Activated CD4-positive, alpha-beta T cell treated with anti-CD3 and anti-CD28 coated beads for 36 hours (primary cell): ENCODE measurements around the gene MTCL3.

ENCODE experiments used
- ATAC-seq: fragments of 200-7000 bp; cut with Tn5 transposase; one replicate; pipeline ENCODE4 v1.10.0; 2021; ENCODE audit warnings: mild to moderate bottlenecking, moderate library complexity
- CTCF ChIA-PET: fragments of 350-600 bp; sonication (Branson Sonifier 250); formaldehyde crosslinking; loops from one replicate; lab custom pipeline; 2021; ENCODE audit warnings: antibody characterized with exemption; lab: Charles Lee
- POLR2A ChIA-PET: fragments of 350-600 bp; sonication (Branson Sonifier 250); formaldehyde crosslinking; loops from one replicate; lab custom pipeline; 2021; ENCODE audit warnings: antibody characterized with exemption, inconsistent platforms; lab: Charles Lee
- DNase-seq: peaks from one replicate; pipeline ENCODE4 v3.0.0-alpha.2; 2020
- H3K27ac Mint-ChIP-seq: one replicate; pipeline ENCODE4 v1.8.0; 2021; ENCODE audit warnings: mixed read lengths
- H3K27me3 Mint-ChIP-seq: one replicate; pipeline ENCODE4 v1.8.0; 2021; ENCODE audit warnings: mixed read lengths
- H3K36me3 Mint-ChIP-seq: one replicate; pipeline ENCODE4 v1.8.0; 2021; ENCODE audit warnings: low read depth, mixed read lengths
- H3K4me1 Mint-ChIP-seq: one replicate; pipeline ENCODE4 v1.8.0; 2021; ENCODE audit warnings: mixed read lengths
- H3K4me3 Mint-ChIP-seq: one replicate; pipeline ENCODE4 v1.8.0; 2021; ENCODE audit warnings: mild to moderate bottlenecking, moderate library complexity, mixed read lengths
- H3K9me3 Mint-ChIP-seq: one replicate; pipeline ENCODE4 v1.8.0; 2021; ENCODE audit warnings: low read depth, mixed read lengths
- intact Hi-C, 2 experiments: fragments of 100-400 bp; cut with DNase I in 1 of 2; cut with micrococcal nuclease in 1 of 2; formaldehyde crosslinking; loops; one replicate each; pipeline versions ENCODE4 v1.14.2 to v1.15.1; 2022 to 2024; cut with DNase I, micrococcal nuclease

MTCL3 gene

GRCh38 chr6:127539272-127539671 lies 20.1 kb upstream of the MTCL3 start:
- ATAC-seq (peak; percentile 57), DNase-seq (no peak)
- Mint-ChIP-seq H3K36me3 (no peaks in the 10 kb centered on the region), H3K27ac (no peak overlapping the region), H3K27me3 (peaks cover 15% of the 10 kb centered on the region), H3K9me3 (no peaks in the 10 kb centered on the region), H3K4me1 (peaks cover 2% of the 10 kb centered on the region), H3K4me3 (no peak overlapping the region)
- POLR2A ChIA-PET = interaction anchor here (1.0 kb wide), 1 partner anchor 23 kb away, joined by 3 read pairs; no protein-coding TSS in a partner anchor
- CTCF ChIA-PET = interaction anchor here (0.6 to 3.7 kb wide), 23 partner anchors 9 to 535 kb away, joined by 3 to 40 read pairs (median 4); partner anchors contain the start of gene KIAA0408
- intact Hi-C loops = loop anchor here (1.0 kb wide), 3 partner anchors 74 to 352 kb away; no protein-coding TSS in a partner anchor

GRCh38 chr6:127538750-127539264 lies 19.7 kb upstream of the MTCL3 start:
- intact Hi-C loops = loop anchor here (1.0 kb wide), 3 partner anchors 74 to 352 kb away; no protein-coding TSS in a partner anchor
- Mint-ChIP-seq H3K27ac (no peak overlapping the region), H3K27me3 (peaks cover 16% of the 10 kb centered on the region), H3K36me3 (no peaks in the 10 kb centered on the region), H3K4me1 (peaks cover 2% of the 10 kb centered on the region), H3K4me3 (no peak overlapping the region), H3K9me3 (no peaks in the 10 kb centered on the region)
- ChIA-PET POLR2A (interaction anchor here (1.0 kb wide), 1 partner anchor 22 kb away, joined by 3 read pairs; no protein-coding TSS in a partner anchor), CTCF (interaction anchor here (0.7 to 3.7 kb wide), 26 partner anchors 10 to 536 kb away, joined by 3 to 40 read pairs (median 4); partner anchors contain the start of gene KIAA0408)
- DNase-seq (no peak), ATAC-seq (peak; percentile 33)

GRCh38 chr6:127533736-127534135 lies 14.6 kb upstream of the MTCL3 start:
- no peaks in the 10 kb centered on the region for H3K36me3 Mint-ChIP-seq
- H3K9me3 Mint-ChIP-seq = no peaks in the 10 kb centered on the region
- ChIA-PET CTCF (interaction anchor here (1.0 to 1.2 kb wide), 2 partner anchors 17 to 69 kb away, joined by 3 to 4 read pairs; no protein-coding TSS in a partner anchor), POLR2A (no interaction called here)
- H3K27me3 Mint-ChIP-seq = peaks cover 21% of the 10 kb centered on the region
- intact Hi-C loops = no loop called here
- no peak overlapping the region for H3K27ac Mint-ChIP-seq
- DNase-seq (no peak), ATAC-seq (no peak)
- no peaks in the 10 kb centered on the region for H3K4me1 Mint-ChIP-seq
- H3K4me3 Mint-ChIP-seq = no peak overlapping the region

DNA sequence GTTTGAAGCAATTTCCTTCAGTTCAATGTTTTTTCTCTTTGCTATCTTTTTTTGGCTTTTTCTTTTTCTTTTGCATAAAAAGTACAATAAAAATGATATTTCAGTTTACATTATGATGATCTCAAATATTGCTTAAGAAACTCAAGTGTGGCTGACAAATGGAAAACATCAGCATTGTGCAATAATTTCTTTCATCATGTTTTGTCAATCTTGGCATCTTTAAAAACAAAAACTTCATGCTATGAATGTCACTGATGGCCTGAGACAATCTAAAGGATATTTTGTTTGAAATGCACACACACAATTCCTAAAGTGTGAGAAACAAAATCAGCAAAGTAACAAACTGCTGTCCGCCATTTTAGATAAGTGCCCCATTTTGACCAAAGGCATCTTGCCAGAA lies 13.9 kb upstream of the MTCL3 start:
- H3K4me3 Mint-ChIP-seq = no peak overlapping the region
- H3K9me3 Mint-ChIP-seq = no peaks in the 10 kb centered on the region
- no peak overlapping the region for H3K27ac Mint-ChIP-seq
- ChIA-PET CTCF (interaction anchor here (1.3 kb wide), 1 partner anchor 67 kb away, joined by 3 read pairs; no protein-coding TSS in a partner anchor), POLR2A (no interaction called here)
- no peaks in the 10 kb centered on the region for H3K36me3 Mint-ChIP-seq
- peaks cover 23% of the 10 kb centered on the region for H3K27me3 Mint-ChIP-seq
- DNase-seq (no peak), ATAC-seq (no peak)
- intact Hi-C loops = no loop called here
- H3K4me1 Mint-ChIP-seq = no peaks in the 10 kb centered on the region

GRCh38 chr6:127522714-127523113 lies 3.6 kb upstream of the MTCL3 start:
- H3K27me3 Mint-ChIP-seq = peaks cover 39% of the 10 kb centered on the region
- intact Hi-C loops = no loop called here
- no peaks in the 10 kb centered on the region for H3K9me3 Mint-ChIP-seq
- DNase-seq (no peak), ATAC-seq (no peak)
- POLR2A ChIA-PET = no interaction called here
- CTCF ChIA-PET = interaction anchor here (1.4 kb wide), 1 partner anchor 12 kb away, joined by 4 read pairs; no protein-coding TSS in a partner anchor
- no peak overlapping the region for H3K4me3 Mint-ChIP-seq
- H3K36me3 Mint-ChIP-seq = no peaks in the 10 kb centered on the region
- H3K27ac Mint-ChIP-seq = no peak overlapping the region
- peaks cover 16% of the 10 kb centered on the region for H3K4me1 Mint-ChIP-seq

GRCh38 chr6:127520066-127520465 lies 931 bp upstream of the MTCL3 start:
- Mint-ChIP-seq H3K4me3 (no peak overlapping the region), H3K36me3 (no peaks in the 10 kb centered on the region), H3K9me3 (no peaks in the 10 kb centered on the region), H3K27ac (no peak overlapping the region), H3K4me1 (peaks cover 31% of the 10 kb centered on the region), H3K27me3 (peaks cover 47% of the 10 kb centered on the region)
- intact Hi-C loops = no loop called here
- DNase-seq (peak; percentile 21), ATAC-seq (no peak)
- CTCF ChIA-PET = interaction anchor here (0.7 to 7.5 kb wide), 10 partner anchors 10 to 1406 kb away, joined by 3 to 82 read pairs (median 4); no protein-coding TSS in a partner anchor
- POLR2A ChIA-PET = interaction anchor here (0.6 kb wide), 1 partner anchor 65 kb away, joined by 7 read pairs; no protein-coding TSS in a partner anchor

DNA sequence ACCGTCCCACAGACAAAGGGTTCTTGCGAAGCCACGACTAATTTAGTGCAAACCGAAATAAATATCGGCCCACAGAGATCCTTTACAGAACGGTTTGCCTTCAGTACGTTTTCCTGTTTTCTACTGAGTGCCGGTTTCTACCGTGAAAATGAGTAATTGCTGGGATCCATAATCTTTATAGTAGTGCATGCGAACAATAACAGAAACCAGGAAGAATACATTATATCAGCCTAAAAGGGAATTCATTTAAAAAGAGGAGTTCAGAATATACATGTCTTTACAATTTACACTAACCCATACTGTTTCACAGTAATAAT lies 292 bp upstream of the MTCL3 start:
- DNase-seq (no peak), ATAC-seq (no peak)
- intact Hi-C loops = loop anchor here (5.0 kb wide), 3 partner anchors 97 to 217 kb away; partner anchors contain the start of gene ECHDC1 (in 1 of the 2)
- CTCF ChIA-PET = interaction anchor here (0.9 to 7.5 kb wide), 8 partner anchors 10 to 253 kb away, joined by 3 to 82 read pairs (median 5); no protein-coding TSS in a partner anchor
- H3K4me3 Mint-ChIP-seq = peak overlapping the region; percentile 72
- H3K9me3 Mint-ChIP-seq = no peaks in the 10 kb centered on the region
- POLR2A ChIA-PET = no interaction called here
- H3K27ac Mint-ChIP-seq = peak overlapping the region; percentile 29
- peaks cover 51% of the 10 kb centered on the region for H3K27me3 Mint-ChIP-seq
- no peaks in the 10 kb centered on the region for H3K36me3 Mint-ChIP-seq
- H3K4me1 Mint-ChIP-seq = peaks cover 37% of the 10 kb centered on the region

DNA sequence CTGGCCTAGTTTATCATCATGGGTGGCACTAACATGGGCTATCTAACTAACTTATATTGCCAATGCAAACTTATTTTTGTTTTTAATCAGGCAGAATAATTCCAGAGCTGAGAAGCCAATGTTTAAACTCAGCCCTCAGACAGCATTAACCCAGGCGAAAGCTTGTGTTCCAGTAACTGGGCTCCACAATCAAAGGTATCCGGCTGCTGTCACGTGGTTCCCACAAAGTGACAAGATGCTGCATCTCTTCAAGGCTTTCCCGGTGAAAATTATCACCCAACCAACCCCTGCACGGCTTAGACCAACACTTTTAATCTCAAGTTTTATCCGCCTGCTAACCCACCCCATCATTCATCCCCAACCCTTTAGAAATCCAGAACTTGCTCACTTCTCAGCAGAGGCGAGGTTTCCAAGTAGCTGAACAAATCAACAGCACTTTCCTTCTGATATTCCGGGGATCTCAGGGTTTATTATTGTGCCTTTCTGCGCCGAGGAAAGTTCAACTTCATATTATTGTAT lies 885 bp downstream of the MTCL3 start:
- Mint-ChIP-seq H3K36me3 (no peaks in the 10 kb centered on the region), H3K9me3 (no peaks in the 10 kb centered on the region), H3K4me3 (peak overlapping the region; percentile 72), H3K4me1 (peaks cover 40% of the 10 kb centered on the region), H3K27me3 (peaks cover 55% of the 10 kb centered on the region), H3K27ac (peak overlapping the region; percentile 38)
- DNase-seq = peak; percentile 11
- POLR2A ChIA-PET = no interaction called here
- intact Hi-C loops = loop anchor here (5.0 kb wide), 3 partner anchors 96 to 216 kb away; partner anchors contain the start of gene ECHDC1 (in 1 of the 2)
- CTCF ChIA-PET = interaction anchor here (1.2 to 7.5 kb wide), 7 partner anchors 9 to 98 kb away, joined by 3 to 82 read pairs (median 6); no protein-coding TSS in a partner anchor
- ATAC-seq = no peak

DNA sequence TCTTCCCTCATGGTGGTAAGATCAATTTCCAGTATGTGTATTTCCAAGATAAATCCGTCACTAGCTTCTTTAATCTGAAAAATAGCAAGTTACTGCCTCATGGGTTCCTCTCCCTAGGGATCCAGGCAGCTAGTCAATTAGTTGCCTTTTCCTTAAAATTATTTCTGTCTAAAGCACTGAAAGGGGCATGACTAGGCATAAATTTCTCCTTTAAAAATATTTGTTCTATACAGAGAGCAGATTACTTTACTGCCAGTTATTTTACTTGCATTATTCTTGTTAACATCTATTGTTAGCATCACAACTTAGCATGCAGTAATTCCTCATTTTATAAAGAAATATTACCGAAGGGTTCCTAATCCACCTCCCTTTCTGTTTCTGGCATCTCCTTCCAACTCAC lies 1.4 kb downstream of the MTCL3 start:
- Mint-ChIP-seq H3K9me3 (no peaks in the 10 kb centered on the region), H3K4me1 (peaks cover 40% of the 10 kb centered on the region), H3K4me3 (peak overlapping the region; percentile 72), H3K36me3 (no peaks in the 10 kb centered on the region), H3K27ac (no peak overlapping the region), H3K27me3 (peaks cover 52% of the 10 kb centered on the region)
- intact Hi-C loops = loop anchor here (5.0 kb wide), 3 partner anchors 95 to 215 kb away; partner anchors contain the start of gene ECHDC1 (in 1 of the 2)
- DNase-seq (no peak), ATAC-seq (no peak)
- CTCF ChIA-PET = interaction anchor here (0.9 to 7.5 kb wide), 12 partner anchors 10 to 216 kb away, joined by 3 to 82 read pairs (median 10); partner anchors contain the start of gene ECHDC1
- POLR2A ChIA-PET = no interaction called here

DNA sequence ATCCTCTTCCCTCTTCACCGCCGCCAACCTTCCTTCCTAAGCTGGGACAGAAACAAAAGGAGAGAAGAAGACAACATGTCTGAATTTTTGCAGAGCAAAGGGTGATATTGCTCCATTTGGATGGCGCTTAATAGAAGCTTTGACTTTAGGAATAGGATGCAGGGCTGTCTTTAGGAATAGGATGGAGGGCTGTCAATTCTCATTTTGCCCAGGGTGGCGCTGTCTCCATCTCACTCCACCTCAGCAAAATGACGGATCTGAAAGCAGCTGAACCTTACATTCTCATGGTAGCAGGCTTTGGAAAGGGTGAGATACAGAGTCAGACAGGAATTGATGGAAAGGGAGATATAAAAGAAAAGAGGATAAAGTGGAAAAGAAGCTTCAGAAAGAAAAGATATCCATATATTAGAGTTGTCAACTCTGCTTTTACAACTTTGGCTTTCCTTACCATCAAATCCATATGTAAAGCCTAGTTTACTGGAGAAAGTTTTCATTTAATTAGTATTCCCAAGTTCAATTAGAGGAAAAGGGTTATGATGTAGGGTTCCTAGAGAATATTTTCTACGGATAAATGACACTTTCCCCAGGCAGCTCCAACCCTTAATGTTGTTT lies 2.4 kb downstream of the MTCL3 start:
- H3K9me3 Mint-ChIP-seq = no peaks in the 10 kb centered on the region
- CTCF ChIA-PET = interaction anchor here (0.6 to 7.5 kb wide), 39 partner anchors 9 to 1176 kb away, joined by 3 to 82 read pairs (median 5); partner anchors contain the start of genes ECHDC1 and RNF146
- no peaks in the 10 kb centered on the region for H3K36me3 Mint-ChIP-seq
- intact Hi-C loops = loop anchor here (1.0 to 5.0 kb wide), 8 partner anchors 32 to 250 kb away; partner anchors contain the start of genes ECHDC1 (in 2 of the 2) and RNF146 (in 1 of the 2)
- peak overlapping the region; percentile 58 for H3K27ac Mint-ChIP-seq
- H3K4me3 Mint-ChIP-seq = peak overlapping the region; percentile 87
- DNase-seq = peak; percentile 69
- peaks cover 40% of the 10 kb centered on the region for H3K4me1 Mint-ChIP-seq
- POLR2A ChIA-PET = interaction anchor here (0.6 to 1.1 kb wide), 3 partner anchors 12 to 198 kb away, joined by 3 read pairs; no protein-coding TSS in a partner anchor
- H3K27me3 Mint-ChIP-seq = peaks cover 49% of the 10 kb centered on the region
- peak; percentile 59 for ATAC-seq
